Peyer's patch (tissue), 4 donors: Measurements from ENCODE around the gene CALN1.

Experiments
- POLR2A ChIP-seq, 2 donors: fragments of 450-650 bp; IDR thresholded peaks; one replicate each; pipeline ENCODE4 v1.5.1; 2017; ENCODE audit warnings: antibody characterized with exemption in 2 of 2, mild to moderate bottlenecking in 2 of 2, moderate library complexity in 2 of 2
- TF ChIP-seq, protein P1 (sequence below), 6 experiments: fragments of 450-650 bp in 4 of 6; fragments of 200-600 bp in 2 of 6; sonication (generic) in 1 of 6; IDR thresholded peaks; one replicate each; pipeline ENCODE4 v1.5.1; 2017 to 2019; ENCODE audit warnings: antibody characterized with exemption in 6 of 6, mild to moderate bottlenecking in 3 of 6, moderate library complexity in 1 of 6

GRCh38 chr7:72213769-72214168 is 198.4 kb downstream of the CALN1 start:
- TF ChIP-seq, protein P1, sequence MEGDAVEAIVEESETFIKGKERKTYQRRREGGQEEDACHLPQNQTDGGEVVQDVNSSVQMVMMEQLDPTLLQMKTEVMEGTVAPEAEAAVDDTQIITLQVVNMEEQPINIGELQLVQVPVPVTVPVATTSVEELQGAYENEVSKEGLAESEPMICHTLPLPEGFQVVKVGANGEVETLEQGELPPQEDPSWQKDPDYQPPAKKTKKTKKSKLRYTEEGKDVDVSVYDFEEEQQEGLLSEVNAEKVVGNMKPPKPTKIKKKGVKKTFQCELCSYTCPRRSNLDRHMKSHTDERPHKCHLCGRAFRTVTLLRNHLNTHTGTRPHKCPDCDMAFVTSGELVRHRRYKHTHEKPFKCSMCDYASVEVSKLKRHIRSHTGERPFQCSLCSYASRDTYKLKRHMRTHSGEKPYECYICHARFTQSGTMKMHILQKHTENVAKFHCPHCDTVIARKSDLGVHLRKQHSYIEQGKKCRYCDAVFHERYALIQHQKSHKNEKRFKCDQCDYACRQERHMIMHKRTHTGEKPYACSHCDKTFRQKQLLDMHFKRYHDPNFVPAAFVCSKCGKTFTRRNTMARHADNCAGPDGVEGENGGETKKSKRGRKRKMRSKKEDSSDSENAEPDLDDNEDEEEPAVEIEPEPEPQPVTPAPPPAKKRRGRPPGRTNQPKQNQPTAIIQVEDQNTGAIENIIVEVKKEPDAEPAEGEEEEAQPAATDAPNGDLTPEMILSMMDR (IDR thresholded peaks at IDR 0.05), result no peak
- TF ChIP-seq POLR2A (IDR thresholded peaks at IDR 0.05), result no peak
